Activated CD4-positive, alpha-beta T cell treated with anti-CD3 and anti-CD28 coated beads, Interleukin-2, amount 50 U/mL, for 16 hours (primary cell): ENCODE measurements around the gene ITGA3.
A peak's percentile ranks its signal among the peaks of the same experiment; 100 is the strongest.

Source experiments
- DNase-seq: peaks from one replicate; pipeline ENCODE4 v3.0.0-alpha.2; 2020

Gene ITGA3

GRCh38 chr17:50055426-50056216 is at the start of gene ITGA3:
ITGA3 (plus strand) TSS chr17:50056110; CDS start chr17:50056440, 330 bp downstream.
- peak; percentile 68 for DNase-seq

- DNase-seq, result no peak
These were observed 46.6 kb upstream of the ITGA3 start for GRCh38 chr17:50009282-50009681.

- no peak for DNase-seq
These were observed 42.8 kb upstream of the ITGA3 start for GRCh38 chr17:50013079-50013478.

GRCh38 chr17:50014471-50015088 is 41.3 kb upstream of the ITGA3 start:
- DNase-seq, result no peak

GRCh38 chr17:50015146-50015545 is 40.8 kb upstream of the ITGA3 start:
- no peak for DNase-seq

- no peak for DNase-seq
These were observed 37.0 kb upstream of the ITGA3 start for GRCh38 chr17:50018909-50019308.

GRCh38 chr17:50020841-50021599 is 34.9 kb upstream of the ITGA3 start:
- DNase-seq, result no peak

GRCh38 chr17:50021681-50022370 is 34.1 kb upstream of the ITGA3 start:
- DNase-seq, result no peak

GRCh38 chr17:50022463-50023130 is 33.3 kb upstream of the ITGA3 start:
- DNase-seq, result no peak

GRCh38 chr17:50023520-50023919 is 32.4 kb upstream of the ITGA3 start:
- no peak for DNase-seq

- no peak for DNase-seq
These were observed 31.1 kb upstream of the ITGA3 start for GRCh38 chr17:50024808-50025207.

GRCh38 chr17:50026046-50026675 is 29.7 kb upstream of the ITGA3 start:
- no peak for DNase-seq

GRCh38 chr17:50026837-50027171 is 29.1 kb upstream of the ITGA3 start:
- peak; percentile 76 for DNase-seq

- no peak for DNase-seq
These were observed 28.6 kb upstream of the ITGA3 start for GRCh38 chr17:50027172-50027880.

GRCh38 chr17:50027881-50028735 is 27.8 kb upstream of the ITGA3 start:
- DNase-seq, result no peak

GRCh38 chr17:50028736-50029120 is 27.2 kb upstream of the ITGA3 start:
- DNase-seq, result no peak

GRCh38 chr17:50029185-50029584 is 26.7 kb upstream of the ITGA3 start:
- DNase-seq, result no peak

GRCh38 chr17:50033316-50033715 is 22.6 kb upstream of the ITGA3 start:
- DNase-seq, result no peak

- DNase-seq, result no peak
These were observed 21.2 kb upstream of the ITGA3 start for GRCh38 chr17:50034498-50035364.
